Measurements from ENCODE around the gene CCR8.

GRCh38 chr3:39289107-39289506 is 40.4 kb upstream of the CCR8 start:
- TF ChIP-seq EZH2 (IDR thresholded peaks at IDR 0.05) (no peak), EGR1 (IDR thresholded peaks at IDR 0.05; ENCODE audit: low read depth) (no peak), POLR2A (IDR thresholded peaks at IDR 0.05; ENCODE audit: borderline replicate concordance, extremely low read depth, insufficient read depth, insufficient read length) (no peak), TCF7L2 (IDR thresholded peaks at IDR 0.05; ENCODE audit: borderline replicate concordance, extremely low read depth, insufficient read depth, insufficient read length) (no peak), MAX (IDR thresholded peaks at IDR 0.05) (no peak), CTCF (IDR thresholded peaks at IDR 0.05 in 2 of 3, conservative IDR thresholded peaks at IDR 0.05 in 1 of 3; ENCODE audit: borderline replicate concordance in 1 of 3, insufficient read depth in 1 of 3, low read depth in 2 of 3, low read length in 2 of 3) (no peak), RAD21 (IDR thresholded peaks at IDR 0.05; ENCODE audit: low read depth) (no peak), POLR2AphosphoS5 (IDR thresholded peaks at IDR 0.05; ENCODE audit: low read depth, low read length) (no peak), EZH2phosphoT487 (IDR thresholded peaks at IDR 0.05; ENCODE audit: borderline replicate concordance) (no peak), SP1 (IDR thresholded peaks at IDR 0.05; ENCODE audit: low read depth) (no peak)
- TF ChIP-seq, protein P1, sequence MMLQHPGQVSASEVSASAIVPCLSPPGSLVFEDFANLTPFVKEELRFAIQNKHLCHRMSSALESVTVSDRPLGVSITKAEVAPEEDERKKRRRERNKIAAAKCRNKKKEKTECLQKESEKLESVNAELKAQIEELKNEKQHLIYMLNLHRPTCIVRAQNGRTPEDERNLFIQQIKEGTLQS (IDR thresholded peaks at IDR 0.05) = no peak
